KMS-11 (cell line): ENCODE data around the gene MACROD2.

Experiments
- H2AFZ ChIP-seq: fragments of 200-600 bp; sonication (generic); 2 replicates; pipeline ENCODE4 v1.6.1; 2016; ENCODE audit warnings: antibody characterized with exemption, mixed run types, low read depth
- H3K27ac ChIP-seq: fragments of 200-600 bp; sonication (generic); 2 replicates; pipeline ENCODE4 v1.6.1; 2016; ENCODE audit warnings: mild to moderate bottlenecking, mixed run types
- H3K27me3 ChIP-seq: fragments of 200-600 bp; sonication (generic); 2 replicates; pipeline ENCODE4 v1.6.1; 2017; ENCODE audit warnings: mild to moderate bottlenecking, low read depth, mixed run types, moderate library complexity; ENCODE audit not compliant: insufficient read depth
- H3K36me3 ChIP-seq: fragments of 200-600 bp; sonication (generic); 2 replicates; pipeline ENCODE4 v1.6.1; 2017; ENCODE audit warnings: mild to moderate bottlenecking, mixed run types; ENCODE audit not compliant: insufficient read depth
- H3K4me1 ChIP-seq: fragments of 200-600 bp; sonication (generic); 2 replicates; pipeline ENCODE4 v1.6.1; 2016; ENCODE audit warnings: mild to moderate bottlenecking, low read depth, mixed run types; ENCODE audit not compliant: poor library complexity, severe bottlenecking
- H3K4me2 ChIP-seq: fragments of 200-600 bp; sonication (generic); 2 replicates; pipeline ENCODE4 v1.7.0; 2016; ENCODE audit warnings: mild to moderate bottlenecking, mixed run types
- H3K4me3 ChIP-seq: fragments of 200-600 bp; sonication (generic); IDR thresholded peaks from 2 replicates; pipeline ENCODE4 v1.6.1; 2017; ENCODE audit warnings: low read depth, low read length, mixed read lengths; ENCODE audit not compliant: insufficient read depth
- H3K79me2 ChIP-seq: fragments of 200-600 bp; sonication (generic); 2 replicates; pipeline ENCODE4 v1.6.1; 2016; ENCODE audit warnings: low read depth, mixed run types; ENCODE audit not compliant: insufficient read depth
- H3K9ac ChIP-seq: fragments of 200-600 bp; sonication (generic); 2 replicates; pipeline ENCODE4 v1.6.1; 2016; ENCODE audit warnings: mild to moderate bottlenecking, mixed run types
- H4K20me1 ChIP-seq: fragments of 200-600 bp; sonication (generic); 2 replicates; pipeline ENCODE4 v1.6.1; 2016; ENCODE audit warnings: mild to moderate bottlenecking, mixed run types; ENCODE audit not compliant: insufficient read depth
- TF ChIP-seq, protein P1 (sequence below): fragments of 200-600 bp; sonication (generic); conservative IDR thresholded peaks from 2 replicates; pipeline ENCODE4 v1.6.1; 2017; ENCODE audit warnings: low read depth, mild to moderate bottlenecking, antibody characterized with exemption, low read length, moderate library complexity, mixed read lengths

MACROD2 gene

DNA sequence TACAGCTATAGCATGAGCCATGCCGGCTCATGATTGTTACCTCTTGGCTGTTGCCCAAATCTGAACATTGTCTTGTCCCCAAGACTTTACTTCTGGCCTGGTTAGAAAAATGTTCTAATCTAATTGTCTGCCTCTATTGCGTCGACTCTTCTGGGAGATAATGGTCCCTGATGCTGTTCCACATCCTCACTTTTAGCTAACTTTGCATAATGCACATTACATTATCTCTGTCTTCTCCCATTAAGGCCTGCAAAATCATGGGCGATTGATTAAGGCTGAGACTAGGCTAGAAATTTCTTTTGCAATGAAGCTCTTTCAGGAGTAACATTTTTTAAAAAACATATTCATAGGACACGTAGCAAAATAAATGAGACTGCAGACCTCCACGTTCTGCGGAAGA is 1616.9 kb downstream of the MACROD2 start:
- Histone ChIP-seq H3K79me2 (no peaks in the 10 kb centered on the region), H3K27ac (no peak overlapping the region), H3K9ac (no peak overlapping the region), H3K4me3 (no peak overlapping the region), H2AFZ (no peak overlapping the region), H3K36me3 (no peaks in the 10 kb centered on the region), H4K20me1 (no peaks in the 10 kb centered on the region), H3K27me3 (no peaks in the 10 kb centered on the region), H3K4me2 (no peak overlapping the region), H3K4me1 (no peaks in the 10 kb centered on the region)
- TF ChIP-seq, protein P1, sequence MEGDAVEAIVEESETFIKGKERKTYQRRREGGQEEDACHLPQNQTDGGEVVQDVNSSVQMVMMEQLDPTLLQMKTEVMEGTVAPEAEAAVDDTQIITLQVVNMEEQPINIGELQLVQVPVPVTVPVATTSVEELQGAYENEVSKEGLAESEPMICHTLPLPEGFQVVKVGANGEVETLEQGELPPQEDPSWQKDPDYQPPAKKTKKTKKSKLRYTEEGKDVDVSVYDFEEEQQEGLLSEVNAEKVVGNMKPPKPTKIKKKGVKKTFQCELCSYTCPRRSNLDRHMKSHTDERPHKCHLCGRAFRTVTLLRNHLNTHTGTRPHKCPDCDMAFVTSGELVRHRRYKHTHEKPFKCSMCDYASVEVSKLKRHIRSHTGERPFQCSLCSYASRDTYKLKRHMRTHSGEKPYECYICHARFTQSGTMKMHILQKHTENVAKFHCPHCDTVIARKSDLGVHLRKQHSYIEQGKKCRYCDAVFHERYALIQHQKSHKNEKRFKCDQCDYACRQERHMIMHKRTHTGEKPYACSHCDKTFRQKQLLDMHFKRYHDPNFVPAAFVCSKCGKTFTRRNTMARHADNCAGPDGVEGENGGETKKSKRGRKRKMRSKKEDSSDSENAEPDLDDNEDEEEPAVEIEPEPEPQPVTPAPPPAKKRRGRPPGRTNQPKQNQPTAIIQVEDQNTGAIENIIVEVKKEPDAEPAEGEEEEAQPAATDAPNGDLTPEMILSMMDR: no peak

DNA sequence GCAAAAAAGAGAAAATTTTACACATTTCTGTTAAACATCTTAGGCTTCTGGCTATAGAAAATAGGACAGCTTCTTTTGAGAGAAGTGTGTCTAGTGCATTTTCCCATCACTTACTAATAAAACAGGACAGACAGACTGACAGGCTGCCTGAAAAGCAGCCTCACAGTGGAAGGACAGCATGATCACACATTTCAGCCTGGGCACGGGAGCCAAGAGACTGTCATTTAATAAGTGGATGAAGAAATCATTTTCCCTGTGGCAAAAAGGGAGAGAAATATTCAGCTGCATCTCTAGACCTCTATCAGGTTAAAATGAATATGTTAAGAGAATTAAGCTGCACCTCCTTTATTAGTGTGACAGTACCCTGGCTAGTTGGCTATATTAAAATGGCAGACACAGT is 1617.5 kb downstream of the MACROD2 start:
- Histone ChIP-seq H3K9ac (no peak overlapping the region), H3K27ac (no peak overlapping the region), H4K20me1 (no peaks in the 10 kb centered on the region), H3K4me3 (no peak overlapping the region), H3K27me3 (no peaks in the 10 kb centered on the region), H3K36me3 (no peaks in the 10 kb centered on the region), H3K79me2 (no peaks in the 10 kb centered on the region), H3K4me1 (no peaks in the 10 kb centered on the region), H2AFZ (no peak overlapping the region), H3K4me2 (no peak overlapping the region)
- TF ChIP-seq, protein P1: no peak

DNA sequence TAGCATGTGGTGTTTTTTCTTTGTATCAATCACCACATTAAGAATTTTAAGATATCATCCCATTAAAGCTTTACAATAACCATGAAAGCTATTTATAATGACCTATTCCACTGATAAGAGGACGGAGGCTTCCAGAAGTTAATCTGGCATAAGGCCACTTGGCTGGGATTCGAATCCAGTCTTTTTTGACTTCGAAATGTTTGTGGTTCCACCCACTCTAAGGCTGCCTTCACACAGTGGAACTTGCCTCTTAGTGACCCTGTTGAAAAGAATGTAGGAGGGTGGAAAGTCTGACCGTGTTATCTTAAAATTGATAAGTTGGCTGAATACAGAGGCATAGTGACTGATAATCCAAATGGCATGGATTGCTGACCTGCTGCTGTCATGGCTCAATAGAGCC is 1618.2 kb downstream of the MACROD2 start:
- no peaks in the 10 kb centered on the region for H3K79me2 ChIP-seq
- no peaks in the 10 kb centered on the region for H3K36me3 ChIP-seq
- no peaks in the 10 kb centered on the region for H3K4me1 ChIP-seq
- H3K4me3 ChIP-seq: no peak overlapping the region
- no peak overlapping the region for H2AFZ ChIP-seq
- no peaks in the 10 kb centered on the region for H4K20me1 ChIP-seq
- H3K27me3 ChIP-seq: no peaks in the 10 kb centered on the region
- no peak overlapping the region for H3K4me2 ChIP-seq
- TF ChIP-seq, protein P1: no peak
- H3K9ac ChIP-seq: no peak overlapping the region
- no peak overlapping the region for H3K27ac ChIP-seq

DNA sequence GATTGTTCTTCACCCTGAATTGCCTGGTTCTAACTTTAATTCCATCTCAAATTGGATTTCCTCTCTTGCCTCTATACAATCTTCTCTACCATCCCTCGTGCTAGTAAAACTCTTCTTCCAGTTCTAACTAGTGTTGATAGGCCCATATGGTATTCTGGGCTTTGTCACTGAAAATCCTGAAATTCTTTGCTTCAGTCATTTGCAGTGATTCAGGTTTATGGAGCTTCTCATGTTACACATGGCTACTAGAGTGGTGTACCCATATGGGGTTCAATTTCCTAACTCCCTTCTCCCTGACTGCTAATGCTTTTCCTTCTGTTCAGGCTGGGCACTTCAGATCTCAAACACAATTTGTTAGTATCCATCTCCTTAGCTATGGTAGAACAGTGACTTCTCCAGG is 1621.3 kb downstream of the MACROD2 start:
- no peaks in the 10 kb centered on the region for H3K27me3 ChIP-seq
- no peak overlapping the region for H3K4me2 ChIP-seq
- H3K4me3 ChIP-seq: no peak overlapping the region
- H3K79me2 ChIP-seq: no peaks in the 10 kb centered on the region
- H3K27ac ChIP-seq: no peak overlapping the region
- no peak overlapping the region for H3K9ac ChIP-seq
- no peaks in the 10 kb centered on the region for H4K20me1 ChIP-seq
- TF ChIP-seq, protein P1: no peak
- no peaks in the 10 kb centered on the region for H3K4me1 ChIP-seq
- H3K36me3 ChIP-seq: no peaks in the 10 kb centered on the region
- H2AFZ ChIP-seq: no peak overlapping the region
